Measurements from ENCODE around the gene MAMSTR. TPM values are rescaled to one million over a fixed set of nuclear protein-coding genes. Genes with fewer than 3 reads are reported as not detected.

MAMSTR gene
- total and polyA plus RNA-seq, 9 donors = 29.2 to 160 (median 93.1) TPM

GRCh38 chr19:48665786-48666185 is 53.7 kb downstream of the MAMSTR start:
- H3K4me1 ChIP-seq (ENCODE audit: control insufficient read depth, insufficient read depth, low read length) = peaks cover 11% of the 10 kb centered on the region
- no peak overlapping the region for H3K4me3 ChIP-seq (ENCODE audit: low read length)
- WGBS (ENCODE audit: insufficient coverage) = 84% methylated on average over 3 of the region's 6 CpGs
- no peak for DNase-seq
- H3K9me3 ChIP-seq (replicated peaks; ENCODE audit: control insufficient read depth, low read depth, low read length) = no peaks in the 10 kb centered on the region
- no peaks in the 10 kb centered on the region for H3K36me3 ChIP-seq (ENCODE audit: control insufficient read depth, insufficient read depth, low read length)
- H3K27ac ChIP-seq (ENCODE audit: low read length) = no peak overlapping the region
- H3K27me3 ChIP-seq (ENCODE audit: control insufficient read depth, insufficient read depth, low read length) = no peaks in the 10 kb centered on the region

- no peak for DNase-seq
- no peak overlapping the region for H3K4me3 ChIP-seq (ENCODE audit: low read length)
- H3K27me3 ChIP-seq (ENCODE audit: control insufficient read depth, insufficient read depth, low read length) = no peaks in the 10 kb centered on the region
- H3K27ac ChIP-seq (ENCODE audit: low read length) = no peak overlapping the region
- H3K36me3 ChIP-seq (ENCODE audit: control insufficient read depth, insufficient read depth, low read length) = no peaks in the 10 kb centered on the region
- H3K9me3 ChIP-seq (replicated peaks; ENCODE audit: control insufficient read depth, low read depth, low read length) = no peaks in the 10 kb centered on the region
- 70% methylated on average over 8 of the region's 14 CpGs for WGBS (ENCODE audit: insufficient coverage)
- H3K4me1 ChIP-seq (ENCODE audit: control insufficient read depth, insufficient read depth, low read length) = peaks cover 7% of the 10 kb centered on the region
Observed at GRCh38 chr19:48664476-48664875, 55.0 kb downstream of the MAMSTR start.

- H3K27ac ChIP-seq (ENCODE audit: low read length) = no peak overlapping the region
- no peaks in the 10 kb centered on the region for H3K36me3 ChIP-seq (ENCODE audit: control insufficient read depth, insufficient read depth, low read length)
- no peaks in the 10 kb centered on the region for H3K9me3 ChIP-seq (replicated peaks; ENCODE audit: control insufficient read depth, low read depth, low read length)
- H3K4me1 ChIP-seq (ENCODE audit: control insufficient read depth, insufficient read depth, low read length) = peaks cover 7% of the 10 kb centered on the region
- 84% methylated on average over 3 of the region's 4 CpGs for WGBS (ENCODE audit: insufficient coverage)
- H3K4me3 ChIP-seq (ENCODE audit: low read length) = no peak overlapping the region
- no peak for DNase-seq
- H3K27me3 ChIP-seq (ENCODE audit: control insufficient read depth, insufficient read depth, low read length) = no peaks in the 10 kb centered on the region
Observed at GRCh38 chr19:48663667-48664066, 55.9 kb downstream of the MAMSTR start.

Other genes starting within 250 kb of the MAMSTR start
- gene LMTK3, start 207.9 kb downstream of the MAMSTR start, total RNA-seq = 0.04 TPM
- gene LMTK3, start 207.9 kb downstream of the MAMSTR start, polyA plus RNA-seq (ENCODE audit: insufficient read depth in 1 of 8, insufficient read length in 8 of 8, low replicate concordance in 1 of 8) = under 1 TPM in 7 of 8 donors, not detected in 1; 0.03 to 0.39 (median 0.18) TPM
- 0.13 TPM for gene SULT2B1, start 167.6 kb downstream of the MAMSTR start, total RNA-seq
- gene SULT2B1, start 167.6 kb downstream of the MAMSTR start, polyA plus RNA-seq (ENCODE audit: insufficient read depth in 1 of 8, insufficient read length in 8 of 8, low replicate concordance in 1 of 8) = 1 to 10 TPM in 1 of 8 donors, under 1 TPM in 6, not detected in 1; 0.11 to 2.9 (median 0.27) TPM
- gene SPACA4, start 113.0 kb downstream of the MAMSTR start, total RNA-seq = not detected
- not detected for gene SPACA4, start 113.0 kb downstream of the MAMSTR start, polyA plus RNA-seq (ENCODE audit: insufficient read depth in 1 of 8, insufficient read length in 8 of 8, low replicate concordance in 1 of 8)
- 0.13 TPM for gene FAM83E, start 104.6 kb downstream of the MAMSTR start, total RNA-seq
- gene FAM83E, start 104.6 kb downstream of the MAMSTR start, polyA plus RNA-seq (ENCODE audit: insufficient read depth in 1 of 8, insufficient read length in 8 of 8, low replicate concordance in 1 of 8) = 1 to 10 TPM in 1 of 8 donors, under 1 TPM in 6, not detected in 1; 0.11 to 1.2 (median 0.18) TPM
- 2,914 TPM for gene RPL18, start 100.5 kb downstream of the MAMSTR start, total RNA-seq
- gene RPL18, start 100.5 kb downstream of the MAMSTR start, polyA plus RNA-seq (ENCODE audit: insufficient read depth in 1 of 8, insufficient read length in 8 of 8, low replicate concordance in 1 of 8) = 1,000 to 10,000 TPM; 1,793 to 2,160 (median 1,901) TPM
- 4.1 TPM for gene SPHK2, start 100.2 kb downstream of the MAMSTR start, total RNA-seq
- 10 to 100 TPM in 4 of 8 donors, 1 to 10 TPM in 4; 7.0 to 11.8 (median 9.9) TPM for gene SPHK2, start 100.2 kb downstream of the MAMSTR start, polyA plus RNA-seq (ENCODE audit: insufficient read depth in 1 of 8, insufficient read length in 8 of 8, low replicate concordance in 1 of 8)
- 9.8 TPM for gene DBP, start 82.3 kb downstream of the MAMSTR start, total RNA-seq
- gene DBP, start 82.3 kb downstream of the MAMSTR start, polyA plus RNA-seq (ENCODE audit: insufficient read depth in 1 of 8, insufficient read length in 8 of 8, low replicate concordance in 1 of 8) = 10 to 100 TPM in 1 of 8 donors, 1 to 10 TPM in 7; 3.0 to 10.8 (median 6.2) TPM
- 6.2 TPM for gene CA11, start 73.5 kb downstream of the MAMSTR start, total RNA-seq
- gene CA11, start 73.5 kb downstream of the MAMSTR start, polyA plus RNA-seq (ENCODE audit: insufficient read depth in 1 of 8, insufficient read length in 8 of 8, low replicate concordance in 1 of 8) = 10 to 100 TPM in 7 of 8 donors, 1 to 10 TPM in 1; 7.9 to 22.1 (median 14.0) TPM
- 0.18 TPM for gene NTN5, start 46.7 kb downstream of the MAMSTR start, total RNA-seq
- 1 to 10 TPM in 7 of 8 donors, under 1 TPM in 1; 0.64 to 8.5 (median 2.2) TPM for gene NTN5, start 46.7 kb downstream of the MAMSTR start, polyA plus RNA-seq (ENCODE audit: insufficient read depth in 1 of 8, insufficient read length in 8 of 8, low replicate concordance in 1 of 8)
- not detected for gene FUT2, start 23.8 kb downstream of the MAMSTR start, total RNA-seq
- gene FUT2, start 23.8 kb downstream of the MAMSTR start, polyA plus RNA-seq (ENCODE audit: insufficient read depth in 1 of 8, insufficient read length in 8 of 8, low replicate concordance in 1 of 8) = 1 to 10 TPM in 4 of 8 donors, under 1 TPM in 4; 0.53 to 3.8 (median 0.95) TPM
- 14.1 TPM for gene RASIP1, start 20.9 kb upstream of the MAMSTR start, total RNA-seq
- gene RASIP1, start 20.9 kb upstream of the MAMSTR start, polyA plus RNA-seq (ENCODE audit: insufficient read depth in 1 of 8, insufficient read length in 8 of 8, low replicate concordance in 1 of 8) = 10 to 100 TPM; 17.6 to 27.7 (median 25.0) TPM
- 0.04 TPM for gene IZUMO1, start 27.2 kb upstream of the MAMSTR start, total RNA-seq
- gene IZUMO1, start 27.2 kb upstream of the MAMSTR start, polyA plus RNA-seq (ENCODE audit: insufficient read depth in 1 of 8, insufficient read length in 8 of 8, low replicate concordance in 1 of 8) = 1 to 10 TPM in 2 of 8 donors, under 1 TPM in 6; 0.20 to 1.1 (median 0.85) TPM
- gene FUT1, start 32.9 kb upstream of the MAMSTR start, total RNA-seq = 1.1 TPM
- 1 to 10 TPM in 7 of 8 donors, under 1 TPM in 1; 0.75 to 1.5 (median 1.3) TPM for gene FUT1, start 32.9 kb upstream of the MAMSTR start, polyA plus RNA-seq (ENCODE audit: insufficient read depth in 1 of 8, insufficient read length in 8 of 8, low replicate concordance in 1 of 8)
- gene FGF21, start 35.8 kb upstream of the MAMSTR start, total RNA-seq = not detected
- under 1 TPM in 1 of 8 donors, not detected in 7; 0.25 TPM for gene FGF21, start 35.8 kb upstream of the MAMSTR start, polyA plus RNA-seq (ENCODE audit: insufficient read depth in 1 of 8, insufficient read length in 8 of 8, low replicate concordance in 1 of 8)
- 18.8 TPM for gene BCAT2, start 91.3 kb upstream of the MAMSTR start, total RNA-seq
- 10 to 100 TPM; 21.2 to 32.7 (median 24.6) TPM for gene BCAT2, start 91.3 kb upstream of the MAMSTR start, polyA plus RNA-seq (ENCODE audit: insufficient read depth in 1 of 8, insufficient read length in 8 of 8, low replicate concordance in 1 of 8)
- 2.7 TPM for gene HSD17B14, start 116.8 kb upstream of the MAMSTR start, total RNA-seq
- 1 to 10 TPM; 1.9 to 8.3 (median 4.3) TPM for gene HSD17B14, start 116.8 kb upstream of the MAMSTR start, polyA plus RNA-seq (ENCODE audit: insufficient read depth in 1 of 8, insufficient read length in 8 of 8, low replicate concordance in 1 of 8)
- 18.7 TPM for gene PLEKHA4, start 148.9 kb upstream of the MAMSTR start, total RNA-seq
- gene PLEKHA4, start 148.9 kb upstream of the MAMSTR start, polyA plus RNA-seq (ENCODE audit: insufficient read depth in 1 of 8, insufficient read length in 8 of 8, low replicate concordance in 1 of 8) = 10 to 100 TPM; 34.9 to 59.0 (median 38.4) TPM
- gene PPP1R15A, start 152.7 kb upstream of the MAMSTR start, total RNA-seq = 32.2 TPM
- 10 to 100 TPM; 49.0 to 84.7 (median 57.3) TPM for gene PPP1R15A, start 152.7 kb upstream of the MAMSTR start, polyA plus RNA-seq (ENCODE audit: insufficient read depth in 1 of 8, insufficient read length in 8 of 8, low replicate concordance in 1 of 8)
- 0.09 TPM for gene TULP2, start 179.0 kb upstream of the MAMSTR start, total RNA-seq
- under 1 TPM in 7 of 8 donors, not detected in 1; 0.13 to 0.88 (median 0.46) TPM for gene TULP2, start 179.0 kb upstream of the MAMSTR start, polyA plus RNA-seq (ENCODE audit: insufficient read depth in 1 of 8, insufficient read length in 8 of 8, low replicate concordance in 1 of 8)
- 97.3 TPM for gene NUCB1, start 180.6 kb upstream of the MAMSTR start, total RNA-seq
- gene NUCB1, start 180.6 kb upstream of the MAMSTR start, polyA plus RNA-seq (ENCODE audit: insufficient read depth in 1 of 8, insufficient read length in 8 of 8, low replicate concordance in 1 of 8) = 100 to 1,000 TPM; 141 to 216 (median 175) TPM
- gene DHDH, start 214.0 kb upstream of the MAMSTR start, total RNA-seq = 0.31 TPM
- 1 to 10 TPM in 1 of 8 donors, under 1 TPM in 7; 0.20 to 1.9 (median 0.42) TPM for gene DHDH, start 214.0 kb upstream of the MAMSTR start, polyA plus RNA-seq (ENCODE audit: insufficient read depth in 1 of 8, insufficient read length in 8 of 8, low replicate concordance in 1 of 8)
- gene BAX, start 235.2 kb upstream of the MAMSTR start, total RNA-seq = 27.1 TPM
- 10 to 100 TPM; 33.9 to 52.4 (median 44.7) TPM for gene BAX, start 235.2 kb upstream of the MAMSTR start, polyA plus RNA-seq (ENCODE audit: insufficient read depth in 1 of 8, insufficient read length in 8 of 8, low replicate concordance in 1 of 8)
- gene FTL, start 245.6 kb upstream of the MAMSTR start, total RNA-seq = 786 TPM
- 100 to 1,000 TPM; 576 to 914 (median 741) TPM for gene FTL, start 245.6 kb upstream of the MAMSTR start, polyA plus RNA-seq (ENCODE audit: insufficient read depth in 1 of 8, insufficient read length in 8 of 8, low replicate concordance in 1 of 8)